Adrenal gland (tissue), 5 donors: ENCODE measurements around the gene EPPIN.

Experiments used
- POLR2A ChIP-seq, 2 donors: fragments of 450-650 bp; IDR thresholded peaks; one replicate each; pipeline ENCODE4 v1.6.1; 2017; ENCODE audit warnings: antibody characterized with exemption in 2 of 2, mild to moderate bottlenecking in 2 of 2, moderate library complexity in 1 of 2
- TF ChIP-seq, protein P1 (sequence below), 6 experiments: fragments of 450-650 bp in 4 of 6; fragments of 200-600 bp in 2 of 6; sonication (generic) in 1 of 6; IDR thresholded peaks; 1 replicate in 5 of 6; 2 replicates in 1 of 6; pipeline versions ENCODE4 v1.5.1 to v1.8.0; 2016 to 2021; ENCODE audit warnings: antibody characterized with exemption in 6 of 6, mild to moderate bottlenecking in 2 of 6, moderate library complexity in 1 of 6
- donor health status: DM: no; HTN: no; CAD: no.

DNA sequence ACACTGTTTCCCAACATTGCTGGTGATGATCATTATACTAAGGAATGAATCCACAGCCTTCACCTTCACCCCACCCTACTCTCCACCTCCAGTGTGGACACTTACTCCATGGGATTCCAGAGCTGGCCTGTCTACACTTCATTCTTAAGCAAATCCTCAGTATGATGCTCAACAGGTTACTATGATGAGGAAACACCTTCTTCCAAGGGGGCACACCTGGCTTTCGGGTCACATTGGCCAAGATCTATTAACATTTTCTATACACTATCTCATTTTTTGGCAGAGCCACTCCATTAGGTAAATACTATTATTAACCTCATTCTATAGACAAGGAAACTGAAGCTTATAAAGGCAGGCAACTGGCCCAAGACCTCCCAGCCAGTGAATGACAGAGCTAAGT is 8.0 kb upstream of the EPPIN start:
- TF ChIP-seq POLR2A (IDR thresholded peaks at IDR 0.05) = no peak
- TF ChIP-seq, protein P1, sequence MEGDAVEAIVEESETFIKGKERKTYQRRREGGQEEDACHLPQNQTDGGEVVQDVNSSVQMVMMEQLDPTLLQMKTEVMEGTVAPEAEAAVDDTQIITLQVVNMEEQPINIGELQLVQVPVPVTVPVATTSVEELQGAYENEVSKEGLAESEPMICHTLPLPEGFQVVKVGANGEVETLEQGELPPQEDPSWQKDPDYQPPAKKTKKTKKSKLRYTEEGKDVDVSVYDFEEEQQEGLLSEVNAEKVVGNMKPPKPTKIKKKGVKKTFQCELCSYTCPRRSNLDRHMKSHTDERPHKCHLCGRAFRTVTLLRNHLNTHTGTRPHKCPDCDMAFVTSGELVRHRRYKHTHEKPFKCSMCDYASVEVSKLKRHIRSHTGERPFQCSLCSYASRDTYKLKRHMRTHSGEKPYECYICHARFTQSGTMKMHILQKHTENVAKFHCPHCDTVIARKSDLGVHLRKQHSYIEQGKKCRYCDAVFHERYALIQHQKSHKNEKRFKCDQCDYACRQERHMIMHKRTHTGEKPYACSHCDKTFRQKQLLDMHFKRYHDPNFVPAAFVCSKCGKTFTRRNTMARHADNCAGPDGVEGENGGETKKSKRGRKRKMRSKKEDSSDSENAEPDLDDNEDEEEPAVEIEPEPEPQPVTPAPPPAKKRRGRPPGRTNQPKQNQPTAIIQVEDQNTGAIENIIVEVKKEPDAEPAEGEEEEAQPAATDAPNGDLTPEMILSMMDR (IDR thresholded peaks at IDR 0.05) = no peak
